ENCODE data around the gene POLR3C. TPM values are rescaled to one million over a fixed set of nuclear protein-coding genes. Genes with fewer than 3 reads are reported as not detected.

The POLR3C gene
- total RNA-seq, 1 donor from 2014 or later, result 30.7 TPM

GRCh38 chr1:145849356-145850160 is 25.6 kb downstream of the POLR3C start:
- peak overlapping the region; percentile 83 for H3K27ac Mint-ChIP-seq (ENCODE audit: unreplicated experiment)
- H3K4me1 Mint-ChIP-seq (ENCODE audit: low read depth), result peaks cover 31% of the 10 kb centered on the region
- H3K27me3 Mint-ChIP-seq (ENCODE audit: low read depth), result no peaks in the 10 kb centered on the region
- no peaks in the 10 kb centered on the region for H3K9me3 Mint-ChIP-seq (ENCODE audit: low read depth)
- no peak for DNase-seq (ENCODE audit: low spot score)
- peak; percentile 75 for TF ChIP-seq CTCF (IDR thresholded peaks at IDR 0.05)
- peak overlapping the region; percentile 0 for H3K4me3 Mint-ChIP-seq (ENCODE audit: unreplicated experiment)
- H3K36me3 Mint-ChIP-seq (ENCODE audit: low read depth), result peaks cover 21% of the 10 kb centered on the region

- Mint-ChIP-seq H3K27ac (ENCODE audit: unreplicated experiment) (no peak overlapping the region), H3K4me3 (ENCODE audit: unreplicated experiment) (no peak overlapping the region), H3K27me3 (ENCODE audit: low read depth) (no peaks in the 10 kb centered on the region), H3K9me3 (ENCODE audit: low read depth) (no peaks in the 10 kb centered on the region), H3K36me3 (ENCODE audit: low read depth) (peaks cover 35% of the 10 kb centered on the region), H3K4me1 (ENCODE audit: low read depth) (peaks cover 25% of the 10 kb centered on the region)
- no peak for DNase-seq (ENCODE audit: low spot score)
- TF ChIP-seq CTCF (IDR thresholded peaks at IDR 0.05), result peak; percentile 10
Observed at GRCh38 chr1:145855426-145855948, 31.5 kb downstream of the POLR3C start.

GRCh38 chr1:145857170-145857569 is 33.2 kb downstream of the POLR3C start:
- Mint-ChIP-seq H3K4me3 (ENCODE audit: unreplicated experiment) (no peak overlapping the region), H3K27me3 (ENCODE audit: low read depth) (no peaks in the 10 kb centered on the region), H3K9me3 (ENCODE audit: low read depth) (no peaks in the 10 kb centered on the region), H3K27ac (ENCODE audit: unreplicated experiment) (no peak overlapping the region), H3K36me3 (ENCODE audit: low read depth) (peaks cover 27% of the 10 kb centered on the region), H3K4me1 (ENCODE audit: low read depth) (peaks cover 19% of the 10 kb centered on the region)
- no peak for DNase-seq (ENCODE audit: low spot score)
- TF ChIP-seq CTCF (IDR thresholded peaks at IDR 0.05), result no peak

GRCh38 chr1:145858238-145858900 is 34.4 kb downstream of the POLR3C start:
- peaks cover 19% of the 10 kb centered on the region for H3K4me1 Mint-ChIP-seq (ENCODE audit: low read depth)
- no peak for DNase-seq (ENCODE audit: low spot score)
- H3K27me3 Mint-ChIP-seq (ENCODE audit: low read depth), result no peaks in the 10 kb centered on the region
- peak overlapping the region; percentile 98 for H3K27ac Mint-ChIP-seq (ENCODE audit: unreplicated experiment)
- TF ChIP-seq CTCF (IDR thresholded peaks at IDR 0.05), result no peak
- peak overlapping the region; percentile 92 for H3K4me3 Mint-ChIP-seq (ENCODE audit: unreplicated experiment)
- H3K9me3 Mint-ChIP-seq (ENCODE audit: low read depth), result no peaks in the 10 kb centered on the region
- H3K36me3 Mint-ChIP-seq (ENCODE audit: low read depth), result peaks cover 22% of the 10 kb centered on the region

- no peaks in the 10 kb centered on the region for H3K27me3 Mint-ChIP-seq (ENCODE audit: low read depth)
- H3K4me1 Mint-ChIP-seq (ENCODE audit: low read depth), result peaks cover 19% of the 10 kb centered on the region
- H3K36me3 Mint-ChIP-seq (ENCODE audit: low read depth), result peaks cover 19% of the 10 kb centered on the region
- no peaks in the 10 kb centered on the region for H3K9me3 Mint-ChIP-seq (ENCODE audit: low read depth)
- peak; percentile 99 for DNase-seq (ENCODE audit: low spot score)
- TF ChIP-seq CTCF (IDR thresholded peaks at IDR 0.05), result no peak
- H3K27ac Mint-ChIP-seq (ENCODE audit: unreplicated experiment), result peak within 1 kb of the TSS; percentile 98
- H3K4me3 Mint-ChIP-seq (ENCODE audit: unreplicated experiment), result peak within 1 kb of the TSS; percentile 92
Observed at GRCh38 chr1:145858901-145859490, 35.0 kb downstream of the POLR3C start, which contains the start of gene PIAS3. TSS of gene PIAS3 (minus strand) at chr1:145859081. CDS start at chr1:145858990, 91 bp downstream.
